NCI-H1417 treated with DMSO at 0.1 percent for 48 hours (cell line): ENCODE data around the gene CRTC2.
"Not testable (repeated sequence)": the region's sequence is repeated elsewhere in the genome, so short reads cannot be mapped to it uniquely, and the experiment has no call there.

Experiments
- DNase-seq: peaks from one replicate; lab custom pipeline; 2025; lab: John Stamatoyannopoulos, UW

The CRTC2 gene, protein sequence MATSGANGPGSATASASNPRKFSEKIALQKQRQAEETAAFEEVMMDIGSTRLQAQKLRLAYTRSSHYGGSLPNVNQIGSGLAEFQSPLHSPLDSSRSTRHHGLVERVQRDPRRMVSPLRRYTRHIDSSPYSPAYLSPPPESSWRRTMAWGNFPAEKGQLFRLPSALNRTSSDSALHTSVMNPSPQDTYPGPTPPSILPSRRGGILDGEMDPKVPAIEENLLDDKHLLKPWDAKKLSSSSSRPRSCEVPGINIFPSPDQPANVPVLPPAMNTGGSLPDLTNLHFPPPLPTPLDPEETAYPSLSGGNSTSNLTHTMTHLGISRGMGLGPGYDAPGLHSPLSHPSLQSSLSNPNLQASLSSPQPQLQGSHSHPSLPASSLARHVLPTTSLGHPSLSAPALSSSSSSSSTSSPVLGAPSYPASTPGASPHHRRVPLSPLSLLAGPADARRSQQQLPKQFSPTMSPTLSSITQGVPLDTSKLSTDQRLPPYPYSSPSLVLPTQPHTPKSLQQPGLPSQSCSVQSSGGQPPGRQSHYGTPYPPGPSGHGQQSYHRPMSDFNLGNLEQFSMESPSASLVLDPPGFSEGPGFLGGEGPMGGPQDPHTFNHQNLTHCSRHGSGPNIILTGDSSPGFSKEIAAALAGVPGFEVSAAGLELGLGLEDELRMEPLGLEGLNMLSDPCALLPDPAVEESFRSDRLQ

DNA sequence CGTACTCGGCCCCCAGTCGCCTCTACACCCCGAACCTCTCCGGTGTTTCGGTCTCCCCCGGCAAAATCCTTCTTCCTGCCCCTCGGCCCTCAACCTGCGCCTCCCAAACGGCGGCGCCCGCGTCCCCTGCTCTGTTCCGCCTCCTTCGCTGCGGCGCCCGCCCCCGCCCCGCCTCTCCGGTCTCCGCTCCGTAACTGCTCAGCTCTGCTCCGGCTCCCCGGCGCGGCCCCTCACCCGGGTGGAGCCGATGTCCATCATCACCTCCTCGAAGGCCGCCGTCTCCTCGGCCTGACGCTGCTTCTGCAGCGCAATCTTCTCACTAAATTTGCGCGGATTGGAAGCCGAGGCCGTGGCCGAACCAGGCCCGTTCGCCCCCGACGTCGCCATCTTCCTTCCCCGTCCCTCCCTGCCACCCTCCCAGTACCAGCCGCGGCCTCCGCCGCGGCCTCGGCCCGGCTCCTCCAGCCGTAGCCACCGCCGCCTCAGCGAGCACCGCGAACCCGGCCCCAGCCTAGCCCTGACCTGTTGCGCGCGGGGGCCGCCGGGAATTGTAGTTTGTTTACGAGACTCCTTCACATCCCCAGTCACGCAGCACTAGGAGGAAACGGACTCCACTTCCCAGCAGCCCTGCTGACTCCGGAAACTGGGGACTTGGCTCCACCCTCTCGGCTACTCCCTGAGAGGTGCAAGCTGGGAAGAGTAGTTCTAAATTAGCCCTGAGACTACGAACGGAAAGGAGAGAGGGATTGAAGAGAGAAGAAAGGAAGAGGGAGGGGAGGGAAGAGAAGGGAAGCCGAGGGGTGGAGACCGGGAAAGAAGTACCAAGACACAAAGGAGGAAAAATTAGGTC lies at the start of gene CRTC2:
TSS of gene CRTC2 (minus strand) at position 502 of the 850 bp plus-strand sequence. CDS start at position 387, 115 bp downstream.
- peak; percentile 85 for DNase-seq

DNA sequence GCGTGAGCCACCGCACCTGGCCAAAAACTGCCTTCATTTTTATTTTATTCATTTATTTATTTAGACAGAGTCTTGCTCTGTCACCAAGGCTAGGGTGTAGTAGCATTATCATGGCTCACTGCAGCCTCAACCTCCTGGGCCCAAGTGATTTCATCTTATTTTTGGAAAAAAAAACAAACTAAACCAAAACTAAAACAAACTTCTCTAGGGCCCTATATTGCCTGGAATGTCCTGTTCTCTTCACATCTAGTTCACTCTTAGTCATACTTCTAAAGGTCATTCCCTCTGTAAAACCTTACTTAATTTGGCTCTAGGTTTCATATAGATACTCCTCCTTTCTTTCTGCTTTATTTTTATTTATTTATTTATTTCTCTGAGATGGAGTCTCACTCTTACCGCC lies 47.7 kb upstream of the CRTC2 start:
- DNase-seq, result no peak

DNA sequence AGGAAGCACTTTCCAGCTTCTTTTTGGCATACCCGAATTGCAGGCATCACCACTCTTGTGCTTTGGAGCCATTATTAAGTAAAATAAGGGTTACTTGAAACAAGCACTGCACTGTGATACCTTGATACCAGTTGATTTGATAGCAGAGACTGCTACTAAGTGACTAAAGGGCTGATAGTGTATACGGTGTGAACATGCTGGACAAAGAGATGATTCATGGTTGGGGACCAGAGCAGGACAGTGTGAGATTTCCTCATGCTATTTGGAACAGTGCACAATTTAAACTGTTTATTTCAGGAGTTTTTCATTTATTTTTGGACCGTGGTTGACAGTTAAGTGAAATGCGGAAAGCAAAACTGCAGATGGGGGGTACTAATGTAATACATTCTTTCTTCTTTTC lies 42.0 kb upstream of the CRTC2 start:
- no peak for DNase-seq

DNA sequence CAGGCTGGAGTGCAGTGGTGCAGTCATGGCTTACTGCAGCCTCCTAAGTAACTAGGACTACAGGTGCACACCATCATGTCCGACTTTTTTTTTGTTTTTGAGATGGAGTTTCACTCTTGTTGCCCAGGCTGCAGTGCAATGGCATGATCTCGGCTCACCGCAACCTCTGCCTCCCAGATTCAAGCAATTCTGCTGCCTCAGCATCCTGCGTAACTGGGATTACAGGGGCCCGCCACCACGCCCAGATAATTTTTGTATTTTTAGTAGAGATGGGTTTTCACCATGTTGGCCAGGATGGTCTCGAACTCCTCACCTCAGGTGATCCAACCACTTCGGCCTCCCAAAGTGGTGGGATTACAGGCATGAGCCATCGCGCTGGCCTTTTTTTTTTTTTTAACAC lies 38.5 kb upstream of the CRTC2 start:
- not testable (repeated sequence) for DNase-seq

DNA sequence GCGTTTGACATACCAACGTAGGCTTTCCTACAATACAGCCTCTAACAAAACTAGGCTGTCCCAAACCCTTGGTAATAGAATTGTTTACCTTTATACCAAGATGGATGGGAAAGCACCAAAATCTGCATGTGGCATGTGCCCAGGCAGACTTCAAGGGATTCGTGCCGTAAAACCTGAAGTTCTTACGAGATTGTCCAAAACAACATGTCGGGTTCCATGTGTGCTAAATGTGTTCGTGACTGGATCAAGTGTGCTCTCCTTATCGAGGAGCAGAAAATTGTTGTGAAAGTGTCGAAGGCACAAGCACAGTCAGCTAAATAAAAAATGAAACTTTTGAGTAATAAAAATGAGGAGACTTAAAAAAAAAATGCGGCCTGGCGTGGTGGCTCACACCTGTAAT lies 37.2 kb upstream of the CRTC2 start:
- DNase-seq, result no peak

DNA sequence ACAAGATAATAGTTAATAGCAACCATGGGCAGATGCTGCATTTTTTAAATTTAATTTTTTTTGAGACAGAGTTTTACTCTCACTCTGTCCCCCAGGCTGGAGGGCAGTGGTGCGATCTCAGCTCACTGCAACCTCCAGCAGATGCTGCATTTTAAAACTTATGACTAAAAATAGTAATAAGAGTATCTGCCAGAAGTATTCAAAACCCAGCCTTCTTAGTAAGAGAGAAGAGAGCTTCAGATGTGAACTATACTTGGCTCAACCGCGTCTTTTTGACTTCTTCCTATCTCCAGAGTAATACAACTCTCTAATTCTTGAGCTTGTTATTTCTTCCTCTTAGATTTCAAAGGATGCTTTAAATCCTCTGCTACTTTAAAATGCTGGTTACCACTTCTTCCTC lies 36.8 kb upstream of the CRTC2 start:
- no peak for DNase-seq

DNA sequence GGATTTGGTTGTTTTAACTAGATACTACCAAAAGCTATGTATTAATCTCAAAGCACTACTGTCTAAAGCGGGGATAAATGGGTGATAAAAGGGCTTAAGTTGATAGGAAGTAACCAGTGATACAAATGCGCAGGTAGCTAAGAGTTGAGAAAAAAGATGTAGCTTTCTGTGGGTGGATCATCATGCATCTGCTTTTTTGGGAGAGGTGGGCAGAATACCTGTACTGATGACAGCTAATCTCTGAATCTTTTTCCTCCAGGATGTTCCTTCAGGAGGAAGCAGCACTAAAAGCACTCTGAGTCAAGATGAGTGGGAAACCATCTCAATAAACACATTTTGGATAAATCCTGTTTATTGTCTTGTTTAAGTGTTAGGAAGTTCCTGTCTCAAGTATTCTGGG lies 33.4 kb upstream of the CRTC2 start:
- DNase-seq, result no peak

DNA sequence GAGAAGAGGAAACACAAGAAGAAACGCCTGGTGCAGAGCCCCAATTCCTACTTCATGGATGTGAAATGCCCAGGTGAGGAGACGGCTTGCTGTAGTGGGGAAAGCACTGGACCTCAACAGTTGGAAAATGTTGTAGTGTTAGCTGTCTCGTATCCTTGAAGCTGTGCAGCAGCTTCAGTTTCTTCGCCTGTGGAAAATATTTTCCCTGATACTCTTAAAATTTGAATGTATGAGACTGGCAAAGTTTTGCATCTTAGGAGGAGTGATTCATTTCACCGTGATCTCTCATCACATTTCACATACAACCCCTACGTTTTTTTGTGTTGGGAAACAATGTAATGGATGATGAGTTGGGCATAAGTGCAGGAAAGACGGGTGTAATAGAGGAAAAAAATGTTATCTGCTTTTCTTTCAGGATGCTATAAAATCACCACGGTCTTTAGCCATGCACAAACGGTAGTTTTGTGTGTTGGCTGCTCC lies 32.8 kb upstream of the CRTC2 start:
- no peak for DNase-seq

DNA sequence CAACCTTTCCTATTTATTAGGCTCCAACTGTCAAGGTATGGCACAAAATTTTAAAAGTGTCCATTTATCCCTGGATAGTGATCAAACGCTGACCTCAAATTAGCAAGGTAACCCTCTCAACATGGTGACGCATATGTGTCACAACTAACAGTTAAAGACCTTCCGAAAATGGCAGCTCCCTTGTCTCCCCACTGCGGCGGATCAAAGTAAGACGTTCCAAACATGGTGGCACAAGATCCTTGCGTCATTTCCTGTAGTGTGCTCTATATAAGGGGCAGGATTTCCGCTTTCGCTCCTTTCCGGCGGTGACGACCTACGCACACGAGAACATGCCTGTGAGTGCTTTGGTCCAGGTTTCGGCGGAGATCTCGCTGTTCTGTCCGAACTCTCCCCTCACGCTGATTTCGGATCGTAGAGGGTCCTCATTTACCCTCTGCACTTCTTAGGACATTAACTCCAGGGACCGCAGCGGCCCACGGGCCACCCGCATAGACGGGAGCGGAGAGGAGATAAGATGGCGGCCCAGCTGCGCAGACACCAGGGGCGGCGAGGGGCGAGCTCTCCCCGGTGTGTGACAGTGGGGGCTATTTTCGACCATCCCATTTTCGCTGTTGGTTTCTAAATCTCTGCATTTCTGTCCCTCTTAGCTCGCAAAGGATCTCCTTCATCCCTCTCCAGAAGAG lies 32.2 kb upstream of the CRTC2 start, which contains the start of gene RPS27:
TSS of gene RPS27 (plus strand) at position 295 of the 683 bp plus-strand sequence. CDS start at position 330, 35 bp downstream.
- peak; percentile 89 for DNase-seq

DNA sequence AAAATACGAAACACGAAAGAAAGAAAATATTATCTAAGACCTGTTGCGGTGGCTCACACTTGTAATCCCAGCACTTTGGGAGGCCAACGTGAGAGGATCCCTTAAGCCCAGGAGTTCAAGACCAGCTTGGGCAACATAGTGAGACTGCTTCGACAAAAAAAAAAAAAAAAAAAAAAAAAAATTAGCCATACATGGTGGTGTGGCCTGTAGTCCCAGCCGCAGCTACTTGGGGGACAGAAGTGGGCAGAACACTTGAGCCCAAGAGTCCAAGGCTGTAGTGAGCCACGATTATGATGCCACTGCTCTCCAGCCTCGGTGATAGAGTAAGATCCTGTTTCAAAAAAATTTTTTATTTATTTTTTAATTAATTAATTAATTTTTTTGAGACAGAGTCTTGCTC lies 29.2 kb upstream of the CRTC2 start:
- no peak for DNase-seq

DNA sequence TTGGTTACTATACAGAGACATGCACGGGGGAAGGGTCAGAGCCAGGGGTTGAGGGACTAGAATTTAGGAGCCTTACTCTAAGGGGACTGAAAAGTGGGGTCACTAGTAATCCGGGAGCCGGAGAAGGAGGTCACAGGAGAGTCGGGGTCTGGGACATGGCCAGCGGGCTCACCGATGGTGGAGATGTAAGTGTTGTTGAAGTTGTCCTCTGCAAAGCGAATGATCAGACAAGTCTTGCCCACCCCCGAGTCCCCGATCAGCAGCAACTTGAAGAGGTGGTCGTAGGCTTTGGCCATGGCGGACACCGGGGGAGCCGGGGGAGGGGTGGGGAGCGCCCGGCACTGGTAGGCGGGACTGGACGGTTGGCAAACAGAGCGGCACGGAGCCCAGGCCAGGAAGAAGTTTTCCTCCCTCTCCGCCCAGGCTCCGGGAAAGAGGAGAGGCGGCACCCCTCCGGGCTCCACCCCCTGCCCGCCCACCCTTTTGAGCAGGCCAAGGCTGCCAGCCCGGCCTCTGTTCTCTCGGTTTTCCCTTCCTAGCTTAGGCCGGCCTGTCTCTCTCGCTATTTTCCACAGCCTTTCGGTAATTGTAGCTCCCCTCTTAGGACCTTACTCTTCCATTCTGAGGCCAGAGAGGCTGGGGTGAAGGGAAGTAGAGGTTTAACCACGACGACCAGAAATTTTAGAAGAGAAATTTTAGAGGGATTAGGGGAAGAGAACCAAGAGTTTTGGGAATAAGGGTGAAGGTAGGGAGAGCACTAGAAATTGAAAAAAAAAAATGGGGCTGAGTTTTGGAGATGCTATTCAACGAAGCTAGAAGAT lies 27.7 kb upstream of the CRTC2 start, which contains the start of gene RAB13:
TSS of gene RAB13 (minus strand) at position 399 of the 821 bp plus-strand sequence. CDS start at position 296, 103 bp downstream.
- peak; percentile 13 for DNase-seq

DNA sequence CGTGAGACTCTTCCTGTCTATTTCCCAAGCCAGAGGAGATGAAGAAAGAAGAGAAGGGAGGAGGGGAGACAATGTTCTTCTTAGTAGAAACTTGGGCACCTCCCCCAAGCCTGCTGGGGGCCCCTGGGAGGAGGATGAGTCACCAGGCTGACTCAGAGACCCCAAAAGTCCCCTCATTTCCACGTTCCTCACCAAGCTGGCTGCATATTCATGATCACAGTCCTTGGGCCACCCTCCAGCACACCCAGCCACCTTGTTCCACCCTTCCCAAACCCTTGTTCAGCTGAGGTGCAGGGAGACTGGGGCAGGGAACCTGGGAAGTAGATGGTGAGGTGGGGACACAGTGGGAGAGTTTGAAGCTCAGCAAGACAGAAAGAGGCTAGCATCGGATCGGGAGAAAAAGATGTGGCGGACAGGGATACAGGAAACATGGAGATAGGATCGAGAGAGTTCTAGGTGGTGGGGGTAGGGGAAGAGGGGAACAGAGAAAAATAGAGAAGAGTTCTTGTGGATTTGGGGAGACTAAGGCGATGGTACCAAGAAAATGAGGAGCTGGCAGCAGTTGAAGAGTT lies 27.0 kb upstream of the CRTC2 start:
- DNase-seq, result no peak

DNA sequence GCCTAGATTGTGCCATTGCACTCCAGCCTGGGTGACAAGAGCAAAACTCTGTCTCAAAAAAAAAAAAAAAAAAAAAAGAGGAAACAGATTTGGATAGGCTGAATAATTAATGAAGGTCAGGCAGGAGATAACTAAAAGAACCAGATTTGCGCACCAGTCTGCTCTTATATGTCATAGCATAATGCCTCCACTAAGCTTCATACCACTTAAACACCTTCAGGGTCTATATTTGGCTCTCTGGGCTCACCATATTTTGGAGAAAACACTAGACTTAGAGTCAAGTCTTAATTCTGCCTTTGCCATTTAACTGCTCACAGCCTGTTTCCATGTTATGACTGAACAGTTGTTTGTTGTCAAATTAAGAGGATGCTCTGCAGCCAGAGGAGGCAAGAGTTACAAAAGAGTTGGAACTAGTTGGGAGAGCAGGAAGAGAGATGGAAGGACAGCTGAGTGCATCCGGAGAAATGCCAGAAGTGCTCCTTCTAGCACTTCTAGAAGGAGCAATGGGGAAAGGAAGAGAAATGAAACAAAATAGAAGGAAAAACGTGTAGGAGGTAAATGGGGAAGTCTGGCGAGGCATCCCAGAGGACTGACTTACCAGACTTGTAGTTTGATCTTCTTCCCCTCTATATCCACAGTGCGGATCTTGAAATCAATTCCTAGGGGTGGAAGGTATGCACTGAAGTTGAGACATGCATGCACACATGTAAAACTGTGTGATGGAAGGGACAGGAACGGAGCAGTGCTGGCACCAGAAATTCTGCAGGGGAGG lies 25.9 kb upstream of the CRTC2 start:
- DNase-seq, result no peak

DNA sequence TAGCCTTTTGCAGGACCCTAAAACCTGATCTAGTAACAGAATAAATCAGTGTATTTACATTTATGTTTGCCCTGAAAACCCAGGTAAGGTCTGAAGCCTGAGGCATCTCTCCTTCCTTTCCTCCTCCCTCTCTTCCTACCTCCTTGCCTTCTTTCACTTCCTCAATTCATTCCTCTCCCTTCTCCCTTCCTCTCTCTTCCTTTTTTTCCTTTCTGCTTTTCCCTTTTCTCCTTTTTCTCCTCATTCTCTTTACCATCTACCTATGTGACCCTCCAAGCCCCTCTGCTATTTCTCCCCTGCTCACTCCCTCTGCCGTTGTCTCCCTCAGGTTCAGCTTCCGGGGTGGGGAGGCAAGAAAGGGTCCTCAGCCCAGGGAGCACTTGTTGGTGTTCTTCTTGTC lies 23.3 kb upstream of the CRTC2 start:
- not testable (repeated sequence) for DNase-seq

DNA sequence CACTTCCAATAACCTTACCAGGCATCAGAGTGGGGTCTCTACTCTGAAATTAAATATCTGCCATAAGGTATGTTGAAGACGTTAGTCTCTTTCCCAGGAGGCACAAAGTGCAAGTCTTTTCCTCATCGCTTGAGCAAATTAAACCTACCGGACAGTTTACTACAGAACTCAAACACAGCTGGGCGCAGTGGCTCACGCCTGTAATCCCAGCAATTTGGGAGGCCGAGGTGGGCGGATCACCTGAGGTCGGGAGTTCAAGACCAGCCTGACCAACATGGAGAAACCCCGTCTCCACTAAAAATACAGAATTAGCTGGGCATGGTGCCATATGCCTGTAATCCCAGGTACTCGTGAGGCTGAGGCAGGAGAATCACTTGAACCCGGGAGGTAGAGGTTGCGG lies 20.7 kb upstream of the CRTC2 start:
- not testable (repeated sequence) for DNase-seq

DNA sequence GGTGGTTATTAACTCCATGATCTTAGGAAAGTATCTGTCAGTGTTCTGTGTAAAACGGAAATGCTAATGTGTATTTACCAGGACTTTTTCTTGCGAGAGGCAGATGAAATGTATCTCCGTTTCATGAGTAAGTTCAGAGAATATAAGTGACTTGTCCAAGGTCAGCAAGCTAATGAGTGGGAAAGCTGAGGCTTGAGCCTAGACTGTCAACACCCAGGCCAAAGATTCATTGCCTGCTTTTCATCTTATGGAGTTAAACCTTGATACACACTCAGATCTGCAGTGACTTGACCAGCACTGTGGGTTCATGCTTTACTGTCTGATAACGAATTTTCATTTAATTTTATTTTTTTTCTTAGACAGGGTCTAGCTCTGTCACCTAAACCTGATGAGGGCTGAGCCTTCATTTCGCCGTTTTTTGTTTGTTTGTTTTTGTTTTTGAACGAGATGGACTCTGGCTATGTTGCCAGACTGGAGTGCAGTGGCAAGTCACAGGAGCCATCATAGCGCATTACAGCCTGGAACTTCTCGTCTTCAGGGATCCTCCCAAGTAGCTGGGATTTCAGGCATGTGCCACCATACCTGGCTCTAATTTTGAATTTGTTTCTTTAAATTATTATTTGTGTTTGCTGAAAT lies 20.0 kb upstream of the CRTC2 start:
- DNase-seq, result no peak

DNA sequence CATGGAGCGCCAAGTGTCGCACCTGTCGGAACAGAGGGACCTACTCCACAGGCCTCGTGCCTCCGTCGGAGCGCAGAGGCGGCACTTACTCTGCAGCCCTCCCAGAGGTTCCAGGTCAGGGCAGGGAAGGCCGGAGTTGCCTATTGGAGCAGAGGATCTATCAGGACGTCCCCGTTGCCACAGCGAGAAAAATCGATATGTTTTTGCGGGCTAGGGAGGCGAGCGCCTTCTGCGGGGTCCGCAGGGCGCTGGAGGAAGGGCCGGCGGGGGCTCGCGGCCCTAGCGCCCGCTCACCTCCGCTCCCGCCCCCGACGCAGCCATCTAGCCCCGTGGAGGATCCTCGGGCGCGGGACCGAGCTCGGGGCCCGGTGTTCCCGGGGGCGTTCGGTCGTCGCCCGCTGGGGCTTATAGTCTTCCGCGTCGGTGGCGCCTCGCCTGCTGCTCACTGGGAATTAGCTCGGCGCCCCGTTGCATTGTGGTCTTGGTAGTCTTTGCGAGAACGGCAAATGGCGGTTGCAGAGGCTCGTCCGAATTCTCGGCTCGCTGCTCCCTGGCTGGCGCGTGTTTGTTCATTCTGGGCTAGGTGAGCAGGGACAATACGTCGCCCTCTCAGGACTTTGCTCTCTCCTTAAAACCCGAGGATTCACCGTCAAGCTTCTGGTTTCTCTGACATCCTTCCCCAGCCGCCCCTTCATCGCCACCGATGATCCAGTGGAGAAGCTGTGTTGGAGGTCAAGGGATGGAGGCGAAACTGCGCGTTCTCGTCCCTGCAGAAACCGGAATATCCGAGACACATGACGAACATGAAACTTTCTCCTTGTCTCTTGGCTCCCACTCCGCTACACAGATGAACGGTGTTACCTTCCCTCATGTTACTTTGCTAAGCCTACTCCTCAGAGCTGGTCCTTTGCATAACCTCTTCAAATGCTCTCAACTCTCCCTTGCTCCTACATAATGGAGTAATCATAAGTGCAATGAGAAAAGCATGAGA lies 19.1 kb upstream of the CRTC2 start, which contains the start of gene JTB:
TSS of gene JTB (minus strand) at position 425 of the 991 bp plus-strand sequence. CDS start at position 3, 422 bp downstream.
- no peak for DNase-seq
